H9 (cell line): ENCODE data around the gene PHF20. TPM values are rescaled to one million over a fixed set of nuclear protein-coding genes. Genes with fewer than 3 reads are reported as not detected.
A peak's percentile ranks its signal among the peaks of the same experiment; 100 is the strongest.

Source experiments
- DNase-seq: peaks from one replicate; pipeline ENCODE4 v3.0.0-alpha.2; 2017
- H2AFZ ChIP-seq: one replicate; pipeline ENCODE4 v1.6.1; 2013; ENCODE audit warnings: mild to moderate bottlenecking, low read length, control low read depth, moderate library complexity
- H2AK5ac ChIP-seq: 2 replicates; pipeline ENCODE4 v1.6.1; 2013; ENCODE audit warnings: low read length, control low read depth, mixed read lengths; ENCODE audit not compliant: insufficient read length
- H2BK120ac ChIP-seq: one replicate; pipeline ENCODE4 v1.6.1; 2013; ENCODE audit warnings: low read depth, mild to moderate bottlenecking, low read length, control low read depth, inconsistent platforms; ENCODE audit not compliant: poor library complexity, severe bottlenecking
- H2BK12ac ChIP-seq: 2 replicates; pipeline ENCODE4 v1.6.1; 2013; ENCODE audit warnings: low read length, control low read depth, mixed read lengths, low read depth; ENCODE audit not compliant: insufficient read length
- H2BK15ac ChIP-seq: 2 replicates; pipeline ENCODE4 v1.6.1; 2013; ENCODE audit warnings: low read depth, low read length, control low read depth
- H2BK20ac ChIP-seq: one replicate; pipeline ENCODE4 v1.6.1; 2013; ENCODE audit warnings: low read depth, mild to moderate bottlenecking, low read length, control low read depth, inconsistent platforms; ENCODE audit not compliant: poor library complexity, severe bottlenecking
- H2BK5ac ChIP-seq: 2 replicates; pipeline ENCODE4 v1.6.1; 2013; ENCODE audit warnings: low read length, control low read depth, mixed read lengths; ENCODE audit not compliant: insufficient read length
- H3K14ac ChIP-seq: 2 replicates; pipeline ENCODE4 v1.6.1; 2013; ENCODE audit warnings: low read length, control low read depth; ENCODE audit not compliant: insufficient read depth
- H3K18ac ChIP-seq: 2 replicates; pipeline ENCODE4 v1.6.1; 2013; ENCODE audit warnings: low read depth, mild to moderate bottlenecking, mixed read lengths, low read length, control low read depth; ENCODE audit not compliant: insufficient read length
- H3K23ac ChIP-seq: 2 replicates; pipeline ENCODE4 v1.6.1; 2013; ENCODE audit warnings: low read length, control low read depth, mixed read lengths, low read depth; ENCODE audit not compliant: insufficient read length
- H3K23me2 ChIP-seq: 2 replicates; pipeline ENCODE4 v1.6.1; 2013; ENCODE audit warnings: low read depth, mild to moderate bottlenecking, mixed read lengths, low read length, control low read depth; ENCODE audit not compliant: insufficient read length, poor library complexity, severe bottlenecking
- H3K27ac ChIP-seq: 2 replicates; pipeline ENCODE4 v1.5.1; 2013; ENCODE audit warnings: low read length, control low read depth, mixed read lengths, low read depth; ENCODE audit not compliant: insufficient read length
- H3K27me3 ChIP-seq: 2 replicates; pipeline ENCODE4 v1.6.1; 2013; ENCODE audit warnings: low read length, control low read depth, inconsistent platforms; ENCODE audit not compliant: insufficient read depth
- H3K4ac ChIP-seq: 2 replicates; pipeline ENCODE4 v1.6.1; 2013; ENCODE audit warnings: low read depth, mild to moderate bottlenecking, control low read depth, inconsistent platforms, low read length, moderate library complexity
- H3K4me1 ChIP-seq: 2 replicates; pipeline ENCODE4 v1.6.1; 2013; ENCODE audit warnings: low read length, control low read depth, inconsistent platforms; ENCODE audit not compliant: insufficient read depth
- H3K4me2 ChIP-seq: 2 replicates; pipeline ENCODE4 v1.6.1; 2013; ENCODE audit warnings: low read length, control low read depth, mixed read lengths; ENCODE audit not compliant: insufficient read length, insufficient read depth
- H3K56ac ChIP-seq: 2 replicates; pipeline ENCODE4 v1.6.1; 2013; ENCODE audit warnings: low read depth, mild to moderate bottlenecking, mixed read lengths, low read length, control low read depth; ENCODE audit not compliant: insufficient read length
- H3K79me1 ChIP-seq: 2 replicates; pipeline ENCODE4 v1.6.1; 2013; ENCODE audit warnings: low read depth, mild to moderate bottlenecking, moderate library complexity, low read length, control low read depth, inconsistent platforms; ENCODE audit not compliant: insufficient read depth, poor library complexity, severe bottlenecking
- H3K79me2 ChIP-seq: 2 replicates; pipeline ENCODE4 v1.6.1; 2013; ENCODE audit warnings: low read length, control low read depth, inconsistent platforms; ENCODE audit not compliant: insufficient read depth
- H3K9ac ChIP-seq: 2 replicates; pipeline ENCODE4 v1.6.1; 2013; ENCODE audit warnings: low read length, control low read depth, mixed read lengths; ENCODE audit not compliant: insufficient read length; ENCODE audit errors: extremely low read depth
- H3K9me3 ChIP-seq: one replicate; pipeline ENCODE4 v1.6.1; 2013; ENCODE audit warnings: low read depth, low read length, inconsistent platforms; ENCODE audit not compliant: control insufficient read depth
- H3T11ph ChIP-seq: one replicate; pipeline ENCODE4 v1.6.1; 2013; ENCODE audit warnings: mild to moderate bottlenecking, low read length, control low read depth, inconsistent platforms
- H4K20me1 ChIP-seq: one replicate; pipeline ENCODE4 v1.6.1; 2013; ENCODE audit not compliant: control insufficient read depth, insufficient read length, insufficient read depth
- H4K5ac ChIP-seq: 2 replicates; pipeline ENCODE4 v1.6.1; 2013; ENCODE audit warnings: low read depth, mild to moderate bottlenecking, mixed read lengths, low read length, control low read depth; ENCODE audit not compliant: insufficient read length
- H4K8ac ChIP-seq: replicated peaks from 2 replicates; pipeline ENCODE4 v1.6.1; 2013; ENCODE audit warnings: low read length, control low read depth, mixed read lengths, low read depth; ENCODE audit not compliant: insufficient read length
- H4K91ac ChIP-seq: 2 replicates; pipeline ENCODE4 v1.6.1; 2013; ENCODE audit warnings: low read depth, mild to moderate bottlenecking, moderate library complexity, mixed read lengths, low read length, control low read depth; ENCODE audit not compliant: insufficient read length
- H3K27ac Mint-ChIP-seq, 3 experiments: 2 replicates in 2 of 3; 3 replicates in 1 of 3; pipeline ENCODE4 v1.8.0; 2020 to 2021; ENCODE audit warnings: mixed read lengths in 3 of 3, mild to moderate bottlenecking in 1 of 3, moderate library complexity in 1 of 3
- H3K27me3 Mint-ChIP-seq: 2 replicates; pipeline ENCODE4 v1.8.0; 2021; ENCODE audit warnings: low read depth, mild to moderate bottlenecking, moderate library complexity, mixed read lengths
- H3K36me3 Mint-ChIP-seq, 3 experiments: 2 replicates in 2 of 3; 3 replicates in 1 of 3; pipeline ENCODE4 v1.8.0; 2020 to 2021; ENCODE audit warnings: low read depth in 3 of 3, mixed read lengths in 3 of 3; ENCODE audit not compliant: insufficient read depth in 1 of 3
- H3K4me1 Mint-ChIP-seq, 2 experiments: 2 replicates each; pipeline ENCODE4 v1.8.0; 2020; ENCODE audit warnings: mixed read lengths in 2 of 2
- H3K4me3 Mint-ChIP-seq, 2 experiments: 2 replicates in 1 of 2; 3 replicates in 1 of 2; pipeline ENCODE4 v1.8.0; 2020 to 2021; ENCODE audit warnings: mild to moderate bottlenecking in 2 of 2, mixed read lengths in 2 of 2, moderate library complexity in 1 of 2
- H3K9me3 Mint-ChIP-seq, 2 experiments: 2 replicates in 1 of 2; 3 replicates in 1 of 2; pipeline ENCODE4 v1.8.0; 2020; ENCODE audit warnings: mild to moderate bottlenecking in 2 of 2, mixed read lengths in 2 of 2, moderate library complexity in 1 of 2
- WGBS: extraction: QIAGEN DNeasy Blood & Tissue Kit; methylation state at CpG from one replicate; pipeline ENCODE4 v1.1.7; 2013; ENCODE audit warnings: missing lambda C conversion rate, low lambda C conversion rate, mixed read lengths; ENCODE audit not compliant: insufficient read length; ENCODE audit errors: extremely low coverage; 5-methylcytosine and 5-hydroxymethylcytosine counted together
- total RNA-seq: library from RNA; stranded (reverse); gene quantifications from 2 replicates; pipeline ENCODE4 v1.2.1, GENCODE V29; 2021
- TF ChIP-seq, protein P1 (sequence below): fragments of 200-600 bp; sonication (generic); conservative IDR thresholded peaks from 3 replicates; pipeline ENCODE4 v1.8.0; 2021; ENCODE audit warnings: antibody characterized with exemption, mild to moderate bottlenecking

PHF20 gene
- total RNA-seq, 1 experiment from 2014 or later = 50.3 TPM

- Histone ChIP-seq H2BK12ac (no peak overlapping the region), H3K27ac (no peak overlapping the region), H3K79me2 (peaks cover 36% of the 10 kb centered on the region), H3K79me1 (peaks cover 5% of the 10 kb centered on the region), H3K18ac (no peak overlapping the region), H2AFZ (no peak overlapping the region), H4K5ac (no peak overlapping the region), H4K91ac (no peak overlapping the region), H3K4me1 (no peaks in the 10 kb centered on the region), H3K27me3 (no peaks in the 10 kb centered on the region), H3K4me2 (no peak overlapping the region), H3K4ac (no peak overlapping the region), H4K20me1 (no peaks in the 10 kb centered on the region), H2BK5ac (no peak overlapping the region), H2BK120ac (no peak overlapping the region), H3K9ac (no peak overlapping the region), H2AK5ac (no peak overlapping the region), H4K8ac (no peak overlapping the region), H2BK15ac (no peak overlapping the region), H3K9me3 (no peaks in the 10 kb centered on the region), H3K23ac (no peak overlapping the region), H3K56ac (no peak overlapping the region), H3T11ph (no peak overlapping the region), H2BK20ac (no peak overlapping the region), H3K14ac (no peak overlapping the region), H3K23me2 (peaks cover 4% of the 10 kb centered on the region)
- TF ChIP-seq, protein P1, sequence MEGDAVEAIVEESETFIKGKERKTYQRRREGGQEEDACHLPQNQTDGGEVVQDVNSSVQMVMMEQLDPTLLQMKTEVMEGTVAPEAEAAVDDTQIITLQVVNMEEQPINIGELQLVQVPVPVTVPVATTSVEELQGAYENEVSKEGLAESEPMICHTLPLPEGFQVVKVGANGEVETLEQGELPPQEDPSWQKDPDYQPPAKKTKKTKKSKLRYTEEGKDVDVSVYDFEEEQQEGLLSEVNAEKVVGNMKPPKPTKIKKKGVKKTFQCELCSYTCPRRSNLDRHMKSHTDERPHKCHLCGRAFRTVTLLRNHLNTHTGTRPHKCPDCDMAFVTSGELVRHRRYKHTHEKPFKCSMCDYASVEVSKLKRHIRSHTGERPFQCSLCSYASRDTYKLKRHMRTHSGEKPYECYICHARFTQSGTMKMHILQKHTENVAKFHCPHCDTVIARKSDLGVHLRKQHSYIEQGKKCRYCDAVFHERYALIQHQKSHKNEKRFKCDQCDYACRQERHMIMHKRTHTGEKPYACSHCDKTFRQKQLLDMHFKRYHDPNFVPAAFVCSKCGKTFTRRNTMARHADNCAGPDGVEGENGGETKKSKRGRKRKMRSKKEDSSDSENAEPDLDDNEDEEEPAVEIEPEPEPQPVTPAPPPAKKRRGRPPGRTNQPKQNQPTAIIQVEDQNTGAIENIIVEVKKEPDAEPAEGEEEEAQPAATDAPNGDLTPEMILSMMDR = 0 out of 3 replicates have a peak, but pooled peaks have one; percentile 12
- Mint-ChIP-seq H3K4me1 (peaks cover 28 to 35% of the 10 kb centered on the region in 2 experiments), H3K27ac (peak overlapping the region in 2 of 3 experiments; percentile 30 to 79; a peak in 3 of 7 replicates), H3K9me3 (peaks cover 3 to 6% of the 10 kb centered on the region in 2 experiments; a peak in 4 of 5 replicates), H3K27me3 (no peaks in the 10 kb centered on the region; the same call in 1 of the 2 replicates), H3K4me3 (peak overlapping the region; percentile 99), H3K36me3 (peaks cover 48 to 72% (median 69%) of the 10 kb centered on the region in 3 experiments)
- no peak for DNase-seq
- no CpG with 5 or more reads among the region's 7 CpGs for WGBS
Measured at GRCh38 chr20:35739294-35740163, 32.3 kb upstream of the PHF20 start.
